T-helper 2 cell treated with Interferon-gamma antibody and Interleukin-4, amounts not matched to agents 100 ng/mL and 5 ng/mL, for 36 hours (primary cell): Measurements from ENCODE around the gene PIK3C2B. TPM values are rescaled to one million over a fixed set of nuclear protein-coding genes. Genes with fewer than 3 reads are reported as not detected.

Experiments
- intact Hi-C: fragments of 100-400 bp; cut with micrococcal nuclease; formaldehyde crosslinking; loops from one replicate; pipeline ENCODE4 v1.15.1; 2023
- total RNA-seq: library from RNA; stranded (reverse); gene quantifications from 2 replicates; pipeline ENCODE4 v1.2.3, GENCODE V29; 2022

Gene PIK3C2B
- total RNA-seq, 1 donor from 2014 or later: 17.1 TPM

GRCh38 chr1:204446413-204447111 lies 48.0 kb downstream of the PIK3C2B start:
- intact Hi-C loops: loop anchor here (1.0 to 2.0 kb wide), 3 partner anchors 48 to 360 kb away; partner anchors contain the start of gene PIK3C2B

GRCh38 chr1:204445860-204446412 lies 48.7 kb downstream of the PIK3C2B start:
- intact Hi-C loops: loop anchor here (1.0 to 2.0 kb wide), 3 partner anchors 48 to 361 kb away; partner anchors contain the start of gene PIK3C2B

Other genes starting within 250 kb of the PIK3C2B start
- 0.09 and 0.23 TPM in 2 replicates for gene PLEKHA6, start 134.9 kb downstream of the PIK3C2B start, total RNA-seq
- 62.9 and 65.5 TPM in 2 replicates for gene PPP1R15B, start 83.0 kb downstream of the PIK3C2B start, total RNA-seq
- gene MDM4, start 21.6 kb upstream of the PIK3C2B start, total RNA-seq: 84.1 and 88.9 TPM in 2 replicates
- not detected in 2 replicates for gene LRRN2, start 190.9 kb upstream of the PIK3C2B start, total RNA-seq